IMR-90 (cell line): Measurements from ENCODE around the gene USP51.
"Not testable (repeated sequence)": the region's sequence is repeated elsewhere in the genome, so short reads cannot be mapped to it uniquely, and the experiment has no call there.

Experiments
- CTCF ChIP-seq: conservative IDR thresholded peaks from 2 replicates; pipeline ENCODE4 v1.5.1; 2012; ENCODE audit warnings: mild to moderate bottlenecking, low read depth, low read length, improper control_type of control experiment
- MXI1 ChIP-seq: IDR thresholded peaks from 2 replicates; pipeline ENCODE4 v1.6.1; 2012; ENCODE audit warnings: low read depth, mild to moderate bottlenecking, low read length, moderate library complexity, borderline replicate concordance
- POLR2A ChIP-seq: IDR thresholded peaks from 2 replicates; pipeline ENCODE4 v1.6.1; 2012; ENCODE audit warnings: mild to moderate bottlenecking, low read depth, low read length
- RFX5 ChIP-seq: IDR thresholded peaks from 2 replicates; pipeline ENCODE4 v1.8.0; 2012; ENCODE audit warnings: low read depth, mild to moderate bottlenecking, low read length, moderate library complexity
- TF ChIP-seq, protein P1 (sequence below): fragments of 150-350 bp; IDR thresholded peaks from 2 replicates; pipeline ENCODE4 v1.6.1; 2017; ENCODE audit warnings: mild to moderate bottlenecking, antibody characterized with exemption, low read length, low read depth

GRCh38 chrX:55479956-55480355 lies 9.7 kb downstream of the USP51 start:
- not testable (repeated sequence) for TF ChIP-seq CTCF, RFX5, MXI1, POLR2A
- TF ChIP-seq, protein P1, sequence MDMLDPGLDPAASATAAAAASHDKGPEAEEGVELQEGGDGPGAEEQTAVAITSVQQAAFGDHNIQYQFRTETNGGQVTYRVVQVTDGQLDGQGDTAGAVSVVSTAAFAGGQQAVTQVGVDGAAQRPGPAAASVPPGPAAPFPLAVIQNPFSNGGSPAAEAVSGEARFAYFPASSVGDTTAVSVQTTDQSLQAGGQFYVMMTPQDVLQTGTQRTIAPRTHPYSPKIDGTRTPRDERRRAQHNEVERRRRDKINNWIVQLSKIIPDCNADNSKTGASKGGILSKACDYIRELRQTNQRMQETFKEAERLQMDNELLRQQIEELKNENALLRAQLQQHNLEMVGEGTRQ: not testable (repeated sequence)
